ENCODE data around the gene ZSCAN10. TPM values are rescaled to one million over a fixed set of nuclear protein-coding genes. Genes with fewer than 3 reads are reported as not detected.

The ZSCAN10 gene
- total and polyA plus RNA-seq, 2 of the 13 experiments (the other 11 are each of a cell fraction or from before 2014, with no cell fraction given), result not detected

DNA sequence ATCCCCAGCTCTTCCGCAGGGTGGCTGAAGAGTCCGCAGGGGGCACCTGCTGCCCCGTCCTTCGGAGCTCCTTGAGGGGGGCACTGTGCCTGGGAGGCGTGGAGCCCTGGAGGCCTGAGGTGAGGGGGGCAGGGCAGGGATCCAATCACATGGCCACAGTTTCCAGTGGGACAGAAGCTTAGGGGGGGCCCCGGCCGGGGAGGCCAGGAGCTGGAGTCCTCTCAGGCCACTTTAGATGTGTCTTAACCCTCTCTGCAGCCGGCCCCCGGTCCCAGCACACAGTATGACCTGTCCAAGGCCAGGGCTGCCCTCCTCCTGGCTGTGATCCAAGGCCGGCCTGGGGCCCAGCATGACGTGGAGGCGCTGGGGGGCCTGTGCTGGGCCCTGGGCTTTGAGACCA, 46.6 kb upstream of the ZSCAN10 start (continued):
- TF ChIP-seq HNRNPL (IDR thresholded peaks at IDR 0.05; ENCODE audit: low read depth, low read length), result 0 out of 2 replicates have a peak, but pooled peaks have one; percentile 15
- TF ChIP-seq, protein P1, sequence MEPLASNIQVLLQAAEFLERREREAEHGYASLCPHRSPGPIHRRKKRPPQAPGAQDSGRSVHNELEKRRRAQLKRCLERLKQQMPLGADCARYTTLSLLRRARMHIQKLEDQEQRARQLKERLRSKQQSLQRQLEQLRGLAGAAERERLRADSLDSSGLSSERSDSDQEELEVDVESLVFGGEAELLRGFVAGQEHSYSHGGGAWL (CRISPR knock-in tag; IDR thresholded peaks at IDR 0.05), result no peak

DNA sequence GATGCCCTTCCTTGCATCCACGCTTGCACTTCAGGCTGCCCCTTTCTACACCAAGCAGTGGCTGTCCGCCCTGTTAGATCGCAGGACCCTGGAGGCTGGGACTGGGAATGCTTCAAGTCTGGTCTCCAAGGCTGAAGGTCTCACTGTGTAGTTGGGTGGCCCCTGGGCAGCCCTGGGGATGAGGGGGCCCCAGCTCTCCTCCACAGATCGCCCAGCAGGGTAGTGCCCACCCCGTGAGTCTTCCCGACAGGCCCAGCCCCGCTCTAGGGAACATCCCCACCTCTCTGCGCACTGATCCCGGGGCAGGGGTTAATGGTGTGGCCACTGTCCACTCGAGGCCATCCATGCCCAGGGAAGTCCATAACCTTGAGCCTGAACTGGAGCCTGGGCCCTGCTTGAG, 46.1 kb upstream of the ZSCAN10 start:
- Histone ChIP-seq H3K79me2 (ENCODE audit: insufficient read depth, low read length) (no peaks in the 10 kb centered on the region), H3K9ac (ENCODE audit: insufficient read depth, low read depth, low read length) (no peak overlapping the region), H3K4me3 (replicated peaks in 1 of 3; ENCODE audit: insufficient read depth in 1 of 3, low read depth in 2 of 3, low read length in 3 of 3) (peak overlapping the region in 1 of 3 experiments; percentile 69; a peak in 1 of 6 replicates), H3K27ac (ENCODE audit: extremely low read length, insufficient read depth, low read length) (no peak overlapping the region), H4K20me1 (ENCODE audit: insufficient read depth, low read length) (no peaks in the 10 kb centered on the region), H3K27me3 (ENCODE audit: control insufficient read depth in 1 of 2, insufficient read depth in 2 of 2, low read length in 2 of 2) (peaks cover 0 to 26% of the 10 kb centered on the region in 2 experiments; a peak in 3 of 5 replicates), H2AFZ (ENCODE audit: low read length) (no peak overlapping the region), H3K4me1 (ENCODE audit: insufficient read depth, low read length) (peaks cover 63% of the 10 kb centered on the region), H3K9me3 (ENCODE audit: low read length) (no peaks in the 10 kb centered on the region), H3K36me3 (replicated peaks in 1 of 2; ENCODE audit: control insufficient read depth in 1 of 2, insufficient read depth in 2 of 2, low read length in 2 of 2) (no peaks in the 10 kb centered on the region), H3K4me2 (ENCODE audit: low read depth, low read length) (peak overlapping the region; percentile 84; the same call in 1 of the 2 replicates)
- ATAC-seq (peak; percentile 3; the same call in 1 of the 3 replicates), DNase-seq (ENCODE audit: low spot score) (no peak), FAIRE-seq (no peak)
- WGBS (ENCODE audit: low lambda C conversion rate), result 66% methylated on average over 9 of the region's 10 CpGs
- intact Hi-C loops (cut with micrococcal nuclease; ENCODE audit: unreplicated experiment) (no loop called here), in situ Hi-C loops (cut with HindIII; ENCODE audit: extremely low pct_ligation_motif_present, low pct_unique_long_range_greater_than_20kb) (no loop called here)
- no TSS peak for BruUV-seq (replicated peaks)
- POLR2A ChIA-PET, result interaction anchor here (1.3 to 1.9 kb wide), 3 partner anchors 10 to 12 kb away, joined by 5 to 26 read pairs (median 7); partner anchors contain the start of gene ZNF213
- CTCF ChIA-PET (ENCODE audit: low intra/inter-chr PET ratio, low total read pairs), result no interaction called here
- TF ChIP-seq ZFX (CRISPR knock-in tag; IDR thresholded peaks at IDR 0.05; ENCODE audit: low read depth), result 0 out of 2 replicates have a peak, but pooled peaks have one; percentile 3
- peak; percentile 9 for TF ChIP-seq TEAD3 (CRISPR knock-in tag; optimal IDR thresholded peaks at IDR 0.05; ENCODE audit: borderline replicate concordance)
- no peak for TF ChIP-seq NCOA2 (CRISPR knock-in tag; IDR thresholded peaks at IDR 0.05)
